ENCODE data around the gene SLC6A9.

The SLC6A9 gene

GRCh38 chr1:44000122-44000665 lies 31.1 kb downstream of the SLC6A9 start:
- no peak for DNase-seq

DNA sequence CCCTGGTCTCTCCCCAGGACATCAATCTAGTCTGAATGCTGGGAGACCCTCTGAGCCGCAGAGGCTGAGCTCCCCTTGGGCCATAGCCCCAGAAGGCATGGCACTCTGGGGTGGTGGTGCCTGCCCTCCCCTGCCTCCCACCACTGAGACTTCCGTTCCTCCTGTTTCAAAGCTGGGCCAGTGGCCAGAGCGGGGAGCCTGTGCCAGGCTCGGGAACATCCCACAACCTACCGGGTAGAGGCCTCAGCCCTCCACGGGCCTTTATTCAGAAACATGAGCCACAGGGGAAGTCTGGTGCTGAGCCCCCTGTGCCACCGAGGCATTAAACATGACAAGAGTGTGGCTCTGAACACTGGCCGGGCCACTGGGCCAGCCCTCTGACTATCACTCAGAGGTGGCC lies 31.8 kb downstream of the SLC6A9 start:
- no peak for DNase-seq

- no peak for DNase-seq
Measured at GRCh38 chr1:43998000-43998378, 33.3 kb downstream of the SLC6A9 start.

DNA sequence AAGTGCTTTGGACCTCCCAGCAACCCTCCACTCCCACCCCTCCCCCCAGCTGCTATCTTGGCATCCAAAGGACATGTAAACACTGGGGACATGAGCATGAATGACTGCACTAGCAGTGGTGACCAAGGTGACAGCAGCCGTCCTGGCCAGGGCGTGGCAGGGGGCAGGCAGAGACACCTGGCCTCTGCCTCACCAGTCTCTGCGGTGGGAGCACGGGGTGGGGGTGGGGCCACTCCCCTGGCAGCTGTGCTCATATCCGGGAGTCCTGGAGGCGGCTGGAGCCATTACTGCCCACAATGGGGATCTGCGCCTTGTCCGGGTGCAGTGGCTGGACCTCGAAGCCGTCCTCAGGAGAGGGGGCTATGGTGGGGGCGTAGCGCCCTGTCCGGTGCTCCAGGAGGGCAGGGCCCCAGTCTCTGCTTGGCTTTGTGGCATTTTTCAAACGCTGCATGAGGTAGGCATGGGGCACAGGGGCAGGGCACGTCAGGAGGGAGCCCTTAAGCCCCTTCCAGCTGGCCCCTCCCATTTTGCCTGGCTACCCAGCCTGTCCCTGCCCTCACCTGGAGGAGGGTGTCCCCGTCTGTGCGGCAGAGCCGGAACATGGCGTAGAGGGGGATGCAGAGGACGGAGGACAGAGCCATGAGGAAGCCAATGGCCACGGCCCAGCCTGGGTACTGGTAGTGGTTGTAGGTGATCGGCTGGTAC lies 33.8 kb downstream of the SLC6A9 start:
- no peak for DNase-seq

GRCh38 chr1:43996733-43997115 lies 34.5 kb downstream of the SLC6A9 start:
- no peak for DNase-seq

- no peak for DNase-seq
Measured at GRCh38 chr1:43995984-43996732, 35.1 kb downstream of the SLC6A9 start.

- DNase-seq, result peak; percentile 48
Measured at GRCh38 chr1:43994794-43995790, 36.2 kb downstream of the SLC6A9 start.

GRCh38 chr1:43994071-43994470 lies 37.2 kb downstream of the SLC6A9 start:
- no peak for DNase-seq

GRCh38 chr1:43993206-43993914 lies 37.9 kb downstream of the SLC6A9 start:
- DNase-seq, result no peak

- DNase-seq, result no peak
Measured at GRCh38 chr1:43992232-43992995, 38.8 kb downstream of the SLC6A9 start.

DNA sequence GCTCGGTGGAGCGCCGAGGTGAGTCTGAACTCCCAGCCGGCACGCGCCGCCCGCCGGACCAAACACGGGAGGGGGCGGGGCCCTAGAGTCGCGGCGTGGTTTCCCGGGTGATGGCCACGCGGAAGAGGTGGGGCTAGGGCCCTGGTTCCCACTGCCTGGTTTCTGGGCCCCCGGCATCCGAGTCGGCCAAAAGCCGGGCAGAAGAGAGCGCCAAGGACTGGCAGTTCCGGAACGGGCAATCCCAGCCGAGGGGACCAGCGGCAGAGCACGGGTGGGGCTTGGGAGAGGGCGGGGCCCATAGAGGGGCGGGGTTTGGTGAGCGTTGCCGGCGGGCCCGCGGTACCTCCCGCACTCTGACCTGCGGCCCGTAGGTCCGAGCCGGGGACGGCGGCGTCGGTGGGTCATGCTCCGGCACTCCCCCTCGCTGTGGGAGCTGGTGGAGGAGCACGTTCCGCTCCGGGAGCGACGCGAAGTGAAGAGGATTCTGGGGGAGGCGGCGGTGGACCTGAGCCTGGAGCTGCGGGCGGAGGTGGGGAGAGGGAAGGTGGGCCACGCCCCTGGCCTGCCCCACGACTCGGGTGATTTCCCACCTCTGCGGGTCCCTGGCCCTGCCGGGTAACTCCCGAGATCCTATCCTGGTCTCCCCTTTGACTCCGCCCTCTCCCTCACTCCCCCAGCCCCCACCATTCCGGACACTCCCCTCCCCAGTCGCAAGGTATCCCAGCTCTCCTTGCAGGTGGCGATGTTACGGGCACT lies 39.6 kb downstream of the SLC6A9 start, which contains the start of gene CCDC24:
TSS of gene CCDC24 (plus strand) at position 124 of the 756 bp plus-strand sequence. CDS start at position 404, 280 bp downstream.
- DNase-seq, result peak; percentile 84

- DNase-seq, result no peak
Measured at GRCh38 chr1:43991200-43991475, 40.1 kb downstream of the SLC6A9 start.

DNA sequence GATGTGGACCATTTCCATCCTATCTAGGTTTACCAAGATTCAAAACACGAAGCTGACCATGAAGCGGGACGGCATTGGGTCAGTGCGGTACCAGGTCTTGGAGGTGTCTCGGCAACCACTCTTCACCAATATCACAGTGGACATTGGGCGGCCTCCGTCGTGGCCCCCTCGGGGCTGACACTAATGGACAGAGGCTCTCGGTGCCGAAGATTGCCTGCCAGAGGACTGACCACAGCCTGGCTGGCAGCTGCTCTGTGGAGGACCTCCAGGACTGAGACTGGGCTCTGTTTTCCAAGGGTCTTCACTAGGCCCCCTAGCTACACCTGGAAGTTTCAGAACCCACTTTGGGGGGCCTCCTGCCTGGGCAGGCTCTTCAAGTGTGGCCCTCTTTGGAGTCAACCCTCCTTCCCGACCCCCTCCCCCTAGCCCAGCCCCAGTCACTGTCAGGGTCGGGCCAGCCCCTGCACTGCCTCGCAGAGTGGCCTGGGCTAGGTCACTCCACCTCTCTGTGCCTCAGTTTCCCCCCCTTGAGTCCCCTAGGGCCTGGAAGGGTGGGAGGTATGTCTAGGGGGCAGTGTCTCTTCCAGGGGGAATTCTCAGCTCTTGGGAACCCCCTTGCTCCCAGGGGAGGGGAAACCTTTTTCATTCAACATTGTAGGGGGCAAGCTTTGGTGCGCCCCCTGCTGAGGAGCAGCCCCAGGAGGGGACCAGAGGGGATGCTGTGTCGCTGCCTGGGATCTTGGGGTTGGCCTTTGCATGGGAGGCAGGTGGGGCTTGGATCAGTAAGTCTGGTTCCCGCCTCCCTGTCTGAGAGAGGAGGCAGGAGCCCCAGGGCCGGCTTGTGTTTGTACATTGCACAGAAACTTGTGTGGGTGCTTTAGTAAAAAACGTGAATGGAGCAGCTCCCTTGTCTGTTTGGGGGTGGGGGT lies 40.7 kb downstream of the SLC6A9 start:
- DNase-seq, result no peak

DNA sequence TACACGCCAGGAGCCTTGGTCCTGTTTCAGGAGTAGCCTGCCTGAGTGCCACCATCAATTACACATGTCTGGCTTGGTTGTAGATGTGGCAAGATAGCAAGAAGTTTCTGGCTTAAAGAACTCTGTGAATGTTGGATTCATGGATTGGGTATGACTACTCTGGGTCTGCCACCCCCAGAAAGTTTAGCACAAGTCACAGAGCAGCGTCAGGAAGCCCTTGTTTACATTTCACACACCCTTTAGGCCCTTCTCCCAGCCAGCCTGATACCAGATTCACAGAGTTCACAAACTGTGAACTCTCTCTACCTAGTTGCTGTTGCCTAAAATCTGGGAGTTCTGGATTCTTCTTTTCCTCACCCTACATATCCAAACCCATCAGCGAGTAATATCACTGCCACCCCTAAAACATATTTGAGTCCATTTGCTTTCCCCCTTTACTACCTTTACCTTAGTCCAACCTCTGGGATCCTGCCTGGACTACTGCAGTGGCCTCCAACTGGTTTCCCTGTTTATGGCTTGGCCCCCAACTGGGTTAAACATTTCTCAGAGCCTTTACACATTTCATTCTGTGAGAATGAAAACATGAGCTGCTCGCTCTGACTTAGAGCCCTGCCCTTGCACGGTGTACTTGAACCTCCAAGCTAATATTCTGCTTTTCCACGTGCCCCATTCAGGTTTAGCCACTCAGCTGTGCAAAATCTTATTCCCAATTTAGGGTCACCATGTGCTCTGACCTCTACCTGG lies 43.9 kb downstream of the SLC6A9 start:
- DNase-seq, result no peak

- no peak for DNase-seq
Measured at GRCh38 chr1:43986712-43987111, 44.5 kb downstream of the SLC6A9 start.

DNA sequence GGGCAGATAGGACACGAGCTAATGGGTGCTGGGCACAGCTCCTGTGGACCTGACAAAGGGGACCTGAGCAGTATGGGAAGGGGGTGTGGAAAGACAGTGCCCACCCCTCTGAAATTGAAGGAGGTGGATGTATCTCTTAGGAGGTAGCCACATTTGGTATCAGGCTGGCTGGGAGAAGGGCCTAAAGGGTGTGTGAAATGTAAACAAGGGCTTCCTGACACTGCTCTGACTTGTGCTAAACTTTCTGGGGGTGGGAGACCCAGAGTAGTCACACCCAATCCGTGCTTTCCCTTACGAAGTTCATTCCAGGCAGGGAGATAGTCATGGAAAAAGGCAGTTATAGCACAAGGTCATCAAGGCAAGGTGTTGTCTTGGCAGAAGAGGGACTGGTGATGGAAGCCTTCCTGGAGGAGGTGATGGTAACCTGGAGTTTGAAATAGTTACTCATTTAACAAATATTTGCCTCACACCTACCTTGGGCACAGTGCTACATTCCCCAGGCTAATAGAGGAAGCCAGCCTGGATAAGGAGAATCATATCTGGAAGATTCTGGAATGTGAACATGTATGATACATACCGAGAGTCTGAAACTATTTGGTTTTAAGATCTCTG lies 45.2 kb downstream of the SLC6A9 start:
- DNase-seq, result no peak

GRCh38 chr1:43984855-43985254 lies 46.4 kb downstream of the SLC6A9 start:
- no peak for DNase-seq

- no peak for DNase-seq
Measured at GRCh38 chr1:43983253-43983899, 47.9 kb downstream of the SLC6A9 start.

Measured in fibroblast of skin of scalp (primary cell).